Peyer's patch (tissue), 4 donors: Measurements from ENCODE around the gene SNX3. TPM values are rescaled to one million over a fixed set of nuclear protein-coding genes. Genes with fewer than 3 reads are reported as not detected.
"Not testable (repeated sequence)": the region's sequence is repeated elsewhere in the genome, so short reads cannot be mapped to it uniquely, and the experiment has no call there.

Source experiments
- DNase-seq, 3 donors: peaks; one replicate each; pipeline ENCODE4 v3.0.0-alpha.2; 2017 to 2019
- H3K27ac ChIP-seq, 4 donors: fragments of 200-600 bp; sonication (generic); one replicate each; pipeline ENCODE4 v1.5.1; 2016 to 2019
- H3K27me3 ChIP-seq, 2 donors: fragments of 200-600 bp; sonication (generic); one replicate each; pipeline ENCODE4 v1.5.1; 2019
- H3K36me3 ChIP-seq, 3 donors: fragments of 200-600 bp; sonication (generic); one replicate each; pipeline ENCODE4 v1.5.1; 2016 to 2019
- H3K4me1 ChIP-seq, 4 donors: fragments of 200-600 bp; sonication (generic); one replicate each; pipeline ENCODE4 v1.5.1; 2016 to 2019
- H3K4me3 ChIP-seq, 4 donors: fragments of 200-600 bp; sonication (generic); 1 replicate in 3 of 4; 2 replicates in 1 of 4; pipeline ENCODE4 v1.5.1; 2016 to 2019; ENCODE audit warnings: mild to moderate bottlenecking in 1 of 4
- H3K9me3 ChIP-seq, 4 donors: fragments of 200-600 bp; sonication (generic); one replicate each; pipeline ENCODE4 v1.5.1; 2016 to 2019; ENCODE audit warnings: mild to moderate bottlenecking in 1 of 4
- POLR2A ChIP-seq, 2 donors: fragments of 450-650 bp; IDR thresholded peaks; one replicate each; pipeline ENCODE4 v1.5.1; 2017; ENCODE audit warnings: antibody characterized with exemption in 2 of 2, mild to moderate bottlenecking in 2 of 2, moderate library complexity in 2 of 2
- total RNA-seq, 4 donors: library from RNA; depleted of rRNA; stranded (reverse); fragments of >200 nt; gene quantifications; one replicate each; pipeline ENCODE4 v1.1.0, GENCODE V29; 2016
- TF ChIP-seq, protein P1 (sequence below), 6 experiments: fragments of 450-650 bp in 4 of 6; fragments of 200-600 bp in 2 of 6; sonication (generic) in 1 of 6; IDR thresholded peaks; one replicate each; pipeline ENCODE4 v1.5.1; 2017 to 2019; ENCODE audit warnings: antibody characterized with exemption in 6 of 6, mild to moderate bottlenecking in 3 of 6, moderate library complexity in 1 of 6

SNX3 gene
- total RNA-seq, 4 donors from 2014 or later: 71.0 to 110 (median 96.8) TPM

DNA sequence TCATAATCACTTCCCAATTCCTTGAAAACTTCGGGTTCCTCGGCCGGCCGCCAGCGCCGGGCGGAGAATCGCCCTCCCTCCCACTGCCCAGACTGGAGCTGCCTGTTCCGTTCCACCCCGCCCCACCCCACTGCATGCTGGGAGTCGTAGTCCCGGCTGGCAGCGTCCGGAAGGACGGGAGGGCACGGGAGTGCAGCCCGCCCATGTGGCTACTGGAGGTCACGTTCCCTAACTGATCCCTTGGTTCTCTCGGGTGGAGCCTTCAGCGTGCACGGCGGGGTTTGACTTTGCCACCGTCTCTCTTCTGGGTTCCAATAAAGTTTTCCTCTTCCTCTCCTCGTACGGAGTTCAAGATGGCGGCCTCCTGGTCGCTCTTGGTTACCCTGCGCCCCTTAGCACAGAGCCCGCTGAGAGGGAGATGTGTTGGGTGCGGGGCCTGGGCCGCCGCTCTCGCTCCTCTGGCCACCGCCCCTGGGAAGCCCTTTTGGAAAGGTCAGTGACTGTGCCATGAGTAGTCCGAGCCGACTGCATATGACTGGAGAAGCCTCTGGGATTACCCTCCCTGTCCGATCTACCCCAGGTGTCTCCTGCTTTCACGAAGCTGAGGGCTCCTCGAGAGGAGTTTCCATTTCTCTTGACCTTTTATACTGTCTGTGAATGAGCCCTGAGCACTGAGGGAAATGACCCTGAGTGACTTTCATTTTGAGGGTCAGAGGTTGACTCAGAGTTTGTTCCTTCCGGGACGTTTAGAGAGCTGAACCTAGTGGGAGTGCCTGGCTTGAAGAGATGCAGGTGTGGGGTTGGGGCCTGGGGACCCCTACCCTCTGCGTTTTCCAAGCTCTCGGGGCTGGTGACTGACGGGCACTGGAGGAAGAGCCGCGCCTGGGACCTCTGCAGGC is 34.1 kb upstream of the SNX3 start, which contains the start of gene AFG1L:
TSS of gene AFG1L (plus strand) at position 328 of the 899 bp plus-strand sequence. CDS start at position 354, 26 bp downstream.
- H3K27ac ChIP-seq: peak within 1 kb of the TSS; percentile 93 to 99 (median 96)
- H3K9me3 ChIP-seq: no peaks in the 10 kb centered on the region
- peaks cover 0 to 15% (median 1%) of the 10 kb centered on the region in 4 donors for H3K4me1 ChIP-seq
- peak; percentile 61 to 65 for TF ChIP-seq POLR2A (IDR thresholded peaks at IDR 0.05)
- TF ChIP-seq, protein P1, sequence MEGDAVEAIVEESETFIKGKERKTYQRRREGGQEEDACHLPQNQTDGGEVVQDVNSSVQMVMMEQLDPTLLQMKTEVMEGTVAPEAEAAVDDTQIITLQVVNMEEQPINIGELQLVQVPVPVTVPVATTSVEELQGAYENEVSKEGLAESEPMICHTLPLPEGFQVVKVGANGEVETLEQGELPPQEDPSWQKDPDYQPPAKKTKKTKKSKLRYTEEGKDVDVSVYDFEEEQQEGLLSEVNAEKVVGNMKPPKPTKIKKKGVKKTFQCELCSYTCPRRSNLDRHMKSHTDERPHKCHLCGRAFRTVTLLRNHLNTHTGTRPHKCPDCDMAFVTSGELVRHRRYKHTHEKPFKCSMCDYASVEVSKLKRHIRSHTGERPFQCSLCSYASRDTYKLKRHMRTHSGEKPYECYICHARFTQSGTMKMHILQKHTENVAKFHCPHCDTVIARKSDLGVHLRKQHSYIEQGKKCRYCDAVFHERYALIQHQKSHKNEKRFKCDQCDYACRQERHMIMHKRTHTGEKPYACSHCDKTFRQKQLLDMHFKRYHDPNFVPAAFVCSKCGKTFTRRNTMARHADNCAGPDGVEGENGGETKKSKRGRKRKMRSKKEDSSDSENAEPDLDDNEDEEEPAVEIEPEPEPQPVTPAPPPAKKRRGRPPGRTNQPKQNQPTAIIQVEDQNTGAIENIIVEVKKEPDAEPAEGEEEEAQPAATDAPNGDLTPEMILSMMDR (IDR thresholded peaks at IDR 0.05): no peak
- H3K27me3 ChIP-seq: no peaks in the 10 kb centered on the region
- DNase-seq: peak; percentile 91 to 97 (median 97)
- no peaks in the 10 kb centered on the region for H3K36me3 ChIP-seq
- H3K4me3 ChIP-seq: peak within 1 kb of the TSS; percentile 65 to 79 (median 72)

DNA sequence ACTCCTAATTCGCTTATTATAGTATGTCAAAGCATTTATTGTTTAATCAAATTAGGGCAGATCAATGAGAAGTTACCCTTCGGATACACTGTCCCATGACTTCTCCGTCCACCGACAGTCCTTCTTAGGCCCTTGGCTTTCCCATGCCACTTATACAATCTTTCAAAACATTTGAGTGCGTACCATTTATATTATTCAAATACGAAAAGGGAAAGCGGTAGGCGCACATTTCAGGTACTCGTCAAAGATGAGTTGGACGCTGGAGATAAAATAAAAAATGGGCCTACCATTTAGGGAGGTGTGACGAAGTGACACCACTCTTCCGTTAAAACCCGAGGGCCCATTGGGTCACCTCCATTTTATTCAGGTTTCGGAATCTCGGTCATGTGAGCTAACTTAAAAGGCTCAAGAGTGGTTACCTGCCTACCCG is 33.5 kb upstream of the SNX3 start:
- Histone ChIP-seq H3K9me3 (no peaks in the 10 kb centered on the region), H3K36me3 (no peaks in the 10 kb centered on the region), H3K4me3 (peak overlapping the region; percentile 65 to 79 (median 72)), H3K4me1 (peaks cover 0 to 15% (median 1%) of the 10 kb centered on the region in 4 donors), H3K27me3 (no peaks in the 10 kb centered on the region), H3K27ac (peak overlapping the region; percentile 93 to 99 (median 96))
- TF ChIP-seq, protein P1 (IDR thresholded peaks at IDR 0.05): no peak
- TF ChIP-seq POLR2A (IDR thresholded peaks at IDR 0.05): no peak
- DNase-seq: no peak

DNA sequence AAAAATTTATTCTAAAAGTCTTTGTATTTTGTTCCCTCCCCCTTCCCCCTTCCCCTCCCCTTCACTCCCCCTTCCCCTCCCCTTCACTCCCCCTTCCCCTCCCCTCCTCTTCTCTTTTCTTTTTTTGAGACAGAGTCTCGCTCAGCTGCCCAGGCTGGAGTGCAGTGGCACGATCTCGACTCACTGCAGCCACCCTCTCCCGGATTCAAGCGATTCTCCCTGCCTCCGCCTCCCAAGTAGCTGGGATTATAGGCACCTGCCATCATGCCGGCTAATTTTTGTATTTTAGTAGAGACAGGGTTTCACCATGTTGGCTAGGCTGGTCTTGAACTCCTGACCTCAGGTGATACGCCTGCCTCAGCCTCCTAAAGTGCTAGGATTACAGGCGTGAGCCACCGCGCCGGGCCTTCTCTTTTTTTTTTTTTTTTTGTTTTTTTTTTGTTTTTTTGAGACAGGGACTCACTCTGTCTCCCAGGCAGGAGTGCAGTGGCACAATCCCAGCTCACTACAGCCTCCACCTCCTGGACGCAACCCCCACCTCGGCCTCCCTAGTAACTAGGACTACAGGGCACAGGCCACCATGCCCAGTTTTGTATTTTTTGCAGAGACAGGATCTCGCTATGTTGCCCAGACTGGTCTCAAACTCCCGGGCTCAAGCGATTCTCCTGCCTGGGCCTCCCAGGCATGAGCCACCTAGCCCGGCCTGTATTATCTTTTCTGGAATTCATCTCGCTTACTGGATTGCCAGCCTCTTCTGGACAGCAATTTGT is 32.9 kb upstream of the SNX3 start:
- Histone ChIP-seq H3K4me3 (peak overlapping the region in 3 of 4 donors; percentile 67 to 79 (median 76)), H3K9me3 (no peaks in the 10 kb centered on the region), H3K27ac (peak overlapping the region in 3 of 4 donors; percentile 94 to 99 (median 97)), H3K36me3 (no peaks in the 10 kb centered on the region), H3K27me3 (no peaks in the 10 kb centered on the region), H3K4me1 (peaks cover 0 to 15% (median 1%) of the 10 kb centered on the region in 4 donors)
- no peak for DNase-seq
- no peak for TF ChIP-seq POLR2A (IDR thresholded peaks at IDR 0.05)
- TF ChIP-seq, protein P1 (IDR thresholded peaks at IDR 0.05): no peak

DNA sequence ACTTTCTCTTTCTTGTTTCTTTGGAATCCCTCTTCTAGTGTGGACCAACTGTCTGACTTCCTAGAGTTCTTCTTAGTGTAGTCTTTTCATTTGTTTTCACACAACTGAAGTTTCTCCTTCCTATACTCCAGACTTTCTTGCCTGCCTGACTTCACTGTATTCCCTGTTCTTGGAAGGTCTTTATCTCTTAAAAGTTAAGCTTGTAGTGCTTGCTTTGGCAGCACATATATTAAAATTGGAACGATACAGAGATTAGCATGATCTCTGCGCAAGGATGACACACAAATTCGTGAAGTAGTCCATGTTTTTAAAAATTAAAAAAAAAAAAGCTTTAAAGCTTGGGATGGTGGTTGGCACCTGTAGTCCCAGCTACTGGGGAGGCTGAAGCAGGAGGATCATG is 31.7 kb upstream of the SNX3 start:
- H3K4me3 ChIP-seq, DNase-seq, H3K27me3 ChIP-seq, H3K27ac ChIP-seq, H3K36me3 ChIP-seq, H3K9me3 ChIP-seq: not testable (repeated sequence)
- H3K4me1 ChIP-seq: peaks cover 0 to 15% (median 1%) of the 10 kb centered on the region in 4 donors

DNA sequence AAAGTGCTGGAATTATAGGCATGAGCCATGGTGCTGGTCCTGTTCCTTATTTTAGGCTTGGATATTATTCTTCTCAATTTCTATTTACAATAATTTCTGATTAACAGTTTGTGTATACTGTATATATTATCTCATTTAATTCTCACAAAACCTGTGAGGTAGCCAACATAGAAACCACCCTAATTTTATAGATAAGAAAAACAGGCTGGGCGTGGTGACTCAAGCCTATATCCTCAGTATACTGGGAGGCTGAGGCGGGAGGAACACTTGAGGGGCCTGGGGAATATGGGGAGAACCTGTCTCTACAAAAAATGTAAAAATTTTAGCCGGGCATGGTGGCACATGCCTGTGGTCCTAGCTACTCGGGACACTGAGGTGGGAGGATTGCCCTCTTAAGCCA is 30.3 kb upstream of the SNX3 start:
- H3K27ac ChIP-seq: no peak overlapping the region
- H3K27me3 ChIP-seq: no peaks in the 10 kb centered on the region
- H3K9me3 ChIP-seq: no peaks in the 10 kb centered on the region
- no peak for DNase-seq
- H3K4me1 ChIP-seq: peaks cover 0 to 12% (median 1%) of the 10 kb centered on the region in 4 donors
- no peak for TF ChIP-seq POLR2A (IDR thresholded peaks at IDR 0.05)
- TF ChIP-seq, protein P1 (IDR thresholded peaks at IDR 0.05): no peak
- no peaks in the 10 kb centered on the region for H3K36me3 ChIP-seq
- no peak overlapping the region for H3K4me3 ChIP-seq
